ENCODE data around the gene MEF2D.

The MEF2D gene

DNA sequence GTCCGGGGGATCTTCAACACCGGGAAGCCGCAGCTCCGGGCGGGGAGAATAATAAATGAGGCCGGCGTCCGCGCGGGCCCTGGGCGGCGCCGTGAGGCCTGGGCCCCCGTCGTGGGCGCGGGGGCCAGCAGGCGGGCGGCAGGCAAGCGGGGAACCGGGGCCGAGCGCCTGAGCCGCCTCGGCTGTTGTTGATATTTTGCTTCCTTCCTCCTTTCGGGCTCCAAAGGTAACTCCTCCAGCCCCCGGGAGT is at the start of gene MEF2D:
Gene MEF2D, minus strand, starts transcription at position 233 of the 250 bp plus-strand sequence. CDS start 17,483 bp downstream, outside the sequence.
- no peak for DNase-seq
- no peak for ATAC-seq

- DNase-seq (no peak), ATAC-seq (no peak)
Measured at GRCh38 chr1:156550346-156550745, 49.8 kb upstream of the MEF2D start.

- DNase-seq (no peak), ATAC-seq (no peak)
Measured at GRCh38 chr1:156549831-156550230, 49.3 kb upstream of the MEF2D start.

- no peak for DNase-seq
- ATAC-seq, result no peak
Measured at GRCh38 chr1:156549390-156549789, 48.8 kb upstream of the MEF2D start.

GRCh38 chr1:156547982-156548381 is 47.4 kb upstream of the MEF2D start:
- DNase-seq, result no peak
- ATAC-seq, result no peak

- no peak for DNase-seq
- no peak for ATAC-seq
Measured at GRCh38 chr1:156547434-156547833, 46.9 kb upstream of the MEF2D start.

DNA sequence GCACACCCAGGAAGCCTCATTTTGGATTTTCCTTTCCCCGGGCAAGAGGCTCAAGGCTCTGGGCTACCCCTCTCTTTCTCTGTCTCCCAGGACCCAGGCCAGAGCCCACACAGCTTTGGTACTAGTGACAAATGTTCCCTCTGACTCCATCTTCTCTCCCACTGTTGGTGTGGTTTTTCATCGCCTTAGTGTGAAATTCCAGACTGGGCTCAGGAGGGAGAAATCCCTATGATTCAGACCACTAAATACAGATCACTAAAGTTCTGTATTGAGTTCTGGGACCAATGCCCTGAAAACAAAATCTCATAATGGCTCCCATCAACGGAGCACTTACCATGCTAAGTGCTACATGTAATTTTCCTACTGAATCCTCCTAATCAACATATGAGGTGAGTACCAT is 45.7 kb upstream of the MEF2D start:
- DNase-seq, result no peak
- ATAC-seq, result no peak

- DNase-seq, result no peak
- ATAC-seq, result no peak
Measured at GRCh38 chr1:156544592-156545102, 44.1 kb upstream of the MEF2D start.

DNA sequence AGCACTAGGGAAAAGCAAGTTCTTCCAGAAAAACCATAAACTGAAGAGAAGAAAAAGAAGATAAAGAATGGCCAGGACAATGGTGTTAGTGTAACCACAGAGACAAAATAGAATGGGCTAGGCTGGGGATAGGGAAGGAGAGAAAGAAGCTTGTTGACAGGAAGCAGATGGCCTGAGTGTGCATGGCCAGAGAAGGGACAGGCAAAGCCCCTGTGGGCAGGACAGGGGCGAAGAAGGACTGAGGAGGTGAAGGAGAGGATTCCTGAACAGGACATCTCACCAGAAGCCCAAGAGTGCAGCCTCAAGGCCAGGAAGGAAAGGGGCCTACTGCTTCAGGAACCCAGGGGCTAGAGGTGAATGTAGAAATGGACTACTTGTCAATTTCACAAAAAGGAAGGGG is 42.5 kb upstream of the MEF2D start:
- DNase-seq, result no peak
- ATAC-seq, result no peak

DNA sequence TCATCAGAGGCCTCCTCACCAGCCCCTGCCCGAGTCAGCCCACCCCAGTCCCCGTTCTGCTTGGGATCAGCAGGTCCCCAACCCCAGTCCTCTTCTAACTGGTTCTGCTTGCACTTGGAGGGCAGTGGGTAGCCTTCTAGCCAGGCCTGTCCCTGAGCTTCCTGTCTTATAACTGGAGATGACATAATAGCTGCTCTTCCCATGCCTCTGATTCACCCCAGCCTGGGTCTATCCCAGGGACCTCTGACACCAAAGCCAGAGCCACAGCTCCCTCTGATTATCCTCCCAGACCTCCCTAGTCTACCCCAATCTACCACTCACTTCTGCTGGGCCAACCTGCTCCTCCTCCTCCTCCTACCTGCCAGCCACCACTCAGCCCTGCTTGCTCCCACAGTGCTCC is 40.4 kb upstream of the MEF2D start:
- ATAC-seq, result no peak
- no peak for DNase-seq

DNA sequence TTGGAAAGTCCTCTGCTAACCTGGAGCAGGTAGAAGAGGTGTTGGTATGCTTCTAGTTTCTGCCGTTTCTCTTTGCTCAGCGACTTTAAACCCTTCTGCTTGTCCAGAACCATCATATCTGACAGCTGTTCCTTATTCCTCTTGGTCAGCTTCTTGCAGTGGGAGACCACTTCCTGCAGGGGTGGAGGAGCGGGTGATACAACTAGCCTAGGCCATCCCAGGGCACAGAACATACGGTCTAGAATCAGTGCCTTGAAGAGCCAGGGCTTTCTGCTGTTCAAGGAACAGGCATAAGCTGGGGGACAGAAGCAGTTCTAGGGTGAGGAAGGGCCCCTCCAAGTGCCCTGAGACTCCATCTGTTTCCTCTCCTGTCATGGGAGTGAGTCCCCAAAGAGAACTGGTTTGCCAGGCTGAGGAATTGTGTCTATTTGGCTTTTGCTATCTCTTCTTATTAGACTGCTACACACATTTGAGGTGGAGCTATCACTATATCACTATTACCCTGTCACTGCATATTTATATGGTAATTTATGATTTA is 39.3 kb upstream of the MEF2D start:
- ATAC-seq, result no peak

GRCh38 chr1:156538711-156539440 is 38.3 kb upstream of the MEF2D start:
- no peak for ATAC-seq

More for the DNA sequence above, 39.3 kb upstream of the MEF2D start:
- no peak for DNase-seq

GRCh38 chr1:156537027-156537426 is 36.5 kb upstream of the MEF2D start:
- DNase-seq (no peak), ATAC-seq (no peak)

More at GRCh38 chr1:156538711-156539440, 38.3 kb upstream of the MEF2D start:
- no peak for DNase-seq

DNA sequence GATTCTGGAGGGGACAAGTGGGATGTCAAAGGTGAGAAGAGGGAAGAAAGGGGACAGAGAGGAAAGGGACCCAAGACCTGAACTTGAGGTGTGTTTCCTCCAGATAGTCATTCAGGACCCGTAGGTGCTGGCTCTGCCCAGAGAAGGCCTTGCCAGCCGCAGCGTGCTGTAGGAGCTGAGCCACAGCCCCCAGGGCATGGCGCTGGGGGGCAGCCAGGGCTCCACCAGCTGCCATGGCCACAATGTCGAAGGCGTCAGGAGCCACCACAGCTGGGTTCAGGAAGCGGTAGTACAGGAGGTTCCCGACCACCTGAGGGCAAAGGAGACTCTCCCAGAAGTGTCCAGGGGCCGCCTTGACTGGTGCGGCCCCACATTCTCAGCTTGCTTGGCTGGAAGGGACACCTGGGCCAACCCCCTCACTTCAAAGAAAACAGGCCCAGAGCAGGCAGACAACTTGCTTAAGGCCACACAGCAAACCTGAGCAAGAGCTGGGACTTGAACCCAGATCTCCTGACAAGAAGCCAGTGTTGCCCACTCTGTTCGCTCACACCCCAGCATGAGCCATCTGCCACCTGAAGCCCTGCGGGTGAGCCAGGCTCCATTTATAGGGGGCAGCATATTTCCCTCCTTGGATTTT is 34.0 kb upstream of the MEF2D start:
- no peak for ATAC-seq
- DNase-seq, result no peak

DNA sequence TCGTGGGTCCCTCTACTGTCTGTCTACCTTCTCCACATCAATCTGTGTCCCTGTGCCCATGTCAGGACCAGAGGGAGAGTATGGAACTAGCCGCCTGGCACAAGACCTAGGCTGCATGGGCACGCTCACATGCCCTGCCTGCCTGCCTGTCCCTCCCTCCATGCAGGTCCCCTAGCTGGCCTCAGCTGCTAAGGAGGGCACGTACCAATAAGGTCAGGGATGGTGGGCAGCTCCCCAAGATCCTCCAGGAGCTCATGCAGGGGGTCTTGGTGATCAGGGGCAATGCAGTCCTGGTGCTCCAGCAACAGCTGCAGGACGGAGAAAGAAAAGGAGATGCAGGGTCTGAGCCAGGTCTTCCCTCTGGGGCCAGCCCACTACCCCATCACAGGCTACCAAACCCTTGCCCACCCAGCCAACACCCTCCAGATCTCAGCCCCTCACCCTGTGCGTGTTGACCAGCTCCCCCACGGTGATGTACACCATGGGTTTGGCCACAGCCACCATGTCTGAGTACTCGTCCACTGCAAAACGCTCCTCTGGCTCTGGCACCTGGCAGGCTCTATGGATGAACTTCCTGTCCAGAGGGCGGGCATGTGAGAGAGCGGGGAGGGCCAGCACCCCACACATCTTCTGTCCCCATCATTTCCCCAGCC is 33.1 kb upstream of the MEF2D start:
- no peak for ATAC-seq
- DNase-seq, result no peak

DNA sequence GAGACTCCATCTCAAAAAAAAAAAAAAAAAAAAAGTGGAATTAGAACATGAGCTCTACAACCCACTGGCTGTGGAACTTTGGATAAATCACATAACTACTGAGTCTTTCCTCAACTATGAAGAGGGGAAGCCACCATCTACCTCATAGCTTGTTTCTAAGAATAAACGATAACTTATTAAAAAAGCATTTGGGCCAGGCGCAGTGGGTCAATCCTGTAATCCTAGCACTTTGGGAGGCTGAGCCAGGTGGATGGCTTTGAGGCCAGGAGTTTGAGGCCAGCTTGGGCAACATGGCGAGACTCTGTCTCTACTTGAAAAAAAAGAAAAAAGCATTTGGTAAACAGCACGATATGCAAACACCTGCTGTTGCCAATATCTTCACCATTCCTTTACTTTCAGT is 31.8 kb upstream of the MEF2D start:
- DNase-seq (no peak), ATAC-seq (no peak)

GRCh38 chr1:156530006-156530405 is 29.4 kb upstream of the MEF2D start:
- no peak for DNase-seq

DNA sequence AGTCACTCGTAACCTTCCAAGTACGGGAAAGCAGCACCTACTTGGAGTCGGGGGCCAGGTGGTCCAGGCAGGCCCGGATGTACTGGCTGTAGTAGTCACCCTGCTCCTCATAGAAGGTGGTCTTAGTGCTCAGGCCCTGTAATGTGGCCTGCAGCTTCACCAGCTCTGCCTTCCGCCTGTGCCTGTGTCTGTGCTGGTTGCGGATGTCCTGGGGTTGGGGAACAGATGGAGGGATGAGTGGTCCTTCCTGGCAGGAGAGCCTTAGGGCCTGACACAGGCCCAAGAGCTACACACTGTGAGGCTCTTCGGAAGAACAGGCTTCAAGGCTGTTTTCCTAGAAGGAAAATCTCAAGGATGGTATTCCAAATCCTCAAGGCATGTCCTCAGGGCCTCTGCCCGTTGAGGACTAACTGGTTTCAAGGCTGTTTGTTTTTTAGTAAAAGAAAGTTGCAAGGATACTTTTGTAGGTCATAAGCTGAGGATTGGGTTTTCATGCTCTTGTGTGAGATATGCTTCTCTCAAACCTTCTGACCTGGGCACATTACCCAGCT is 28.4 kb upstream of the MEF2D start:
- ATAC-seq, result no peak
- no peak for DNase-seq

More at GRCh38 chr1:156530006-156530405, 29.4 kb upstream of the MEF2D start:
- ATAC-seq, result no peak

GRCh38 chr1:156528231-156528630 is 27.7 kb upstream of the MEF2D start:
- DNase-seq, result no peak
- ATAC-seq, result no peak

GRCh38 chr1:156527584-156527983 is 27.0 kb upstream of the MEF2D start:
- ATAC-seq (no peak), DNase-seq (no peak)

DNA sequence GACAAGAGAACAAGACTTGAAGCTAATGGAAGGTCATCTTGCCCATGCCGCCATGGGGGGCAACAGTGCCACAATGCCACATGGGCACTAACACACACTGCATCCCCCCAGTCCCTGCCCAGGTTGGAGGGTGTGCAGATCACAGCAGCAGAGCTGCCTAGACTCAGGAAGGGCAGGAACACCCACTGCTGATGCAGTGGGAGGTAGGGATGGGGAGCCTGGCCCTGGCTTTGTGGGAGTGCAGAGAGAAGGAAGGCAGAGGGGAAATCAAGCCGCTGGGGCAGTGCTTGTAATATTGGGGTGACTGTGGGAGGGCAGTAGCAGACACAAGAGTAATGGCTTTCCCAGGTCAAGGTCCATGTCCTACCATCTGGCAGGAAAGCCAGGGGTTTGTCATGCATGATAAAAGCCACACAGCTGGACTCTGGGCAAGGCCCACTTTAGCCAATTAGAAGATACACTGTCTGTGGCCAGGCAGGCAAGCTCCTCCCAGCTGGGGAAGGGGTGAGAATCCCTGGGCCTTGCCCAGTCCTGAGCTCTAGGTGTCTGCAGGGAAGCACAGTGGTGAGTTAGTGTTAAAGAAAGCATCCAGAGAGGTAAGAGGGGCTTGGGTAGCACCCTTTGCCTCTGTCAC is 25.4 kb upstream of the MEF2D start:
- ATAC-seq, result no peak
- DNase-seq, result no peak

DNA sequence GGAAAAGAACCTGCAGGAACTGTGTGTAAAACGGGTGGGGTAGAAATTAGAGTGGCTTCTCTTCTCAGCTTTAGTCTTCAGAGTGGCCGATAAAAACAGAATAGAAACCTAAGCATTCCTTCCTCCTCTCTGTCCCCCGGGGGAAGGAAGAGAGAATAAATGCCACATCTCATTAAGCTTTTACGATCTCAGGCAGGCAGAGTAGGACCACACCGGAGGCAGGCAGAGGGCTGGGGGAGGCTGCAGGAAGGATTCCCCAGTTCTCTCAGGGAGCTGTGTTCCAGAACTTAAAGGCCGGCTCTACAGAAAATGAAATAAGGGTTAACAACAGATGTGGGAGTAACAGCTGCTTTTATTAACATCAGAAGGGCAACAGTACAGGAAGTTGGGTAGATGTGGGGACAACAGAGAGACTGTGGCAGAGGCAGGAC is 24.5 kb upstream of the MEF2D start:
- no peak for ATAC-seq
- no peak for DNase-seq
